Measurements from ENCODE around the gene KLK6. TPM values are rescaled to one million over a fixed set of nuclear protein-coding genes. Genes with fewer than 3 reads are reported as not detected.

Gene KLK6
- total RNA-seq: not detected
- long read RNA-seq, donor 1, partial matches to known transcripts: 0 of 1 reads
- long read RNA-seq, donor 1, other reads (novel, unspliced or antisense): 0 of 1 reads
- long read RNA-seq, donor 2: 0 reads

DNA sequence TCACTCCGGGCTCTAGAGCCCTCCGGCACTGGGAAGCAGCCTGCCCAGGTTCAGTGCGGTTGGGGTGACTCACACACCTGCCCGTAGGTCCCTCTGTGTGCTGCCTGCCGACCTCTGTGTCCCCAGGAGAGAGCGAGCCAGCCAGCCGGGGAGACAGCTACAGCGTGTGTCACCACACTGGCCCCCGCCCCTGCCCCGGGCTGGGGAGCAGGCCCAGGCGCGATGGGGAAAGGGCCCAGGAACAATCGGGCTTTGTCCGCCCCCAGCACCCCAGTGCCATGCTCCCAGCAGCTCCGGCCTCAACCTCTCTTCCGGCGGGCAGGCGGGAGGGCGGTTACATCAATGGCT, at the start of gene KLK6:
KLK6 (minus strand) TSS at position 179 of the 348 bp plus-strand sequence. CDS start 1,487 bp downstream, outside the sequence.
- TF ChIP-seq, protein P1, sequence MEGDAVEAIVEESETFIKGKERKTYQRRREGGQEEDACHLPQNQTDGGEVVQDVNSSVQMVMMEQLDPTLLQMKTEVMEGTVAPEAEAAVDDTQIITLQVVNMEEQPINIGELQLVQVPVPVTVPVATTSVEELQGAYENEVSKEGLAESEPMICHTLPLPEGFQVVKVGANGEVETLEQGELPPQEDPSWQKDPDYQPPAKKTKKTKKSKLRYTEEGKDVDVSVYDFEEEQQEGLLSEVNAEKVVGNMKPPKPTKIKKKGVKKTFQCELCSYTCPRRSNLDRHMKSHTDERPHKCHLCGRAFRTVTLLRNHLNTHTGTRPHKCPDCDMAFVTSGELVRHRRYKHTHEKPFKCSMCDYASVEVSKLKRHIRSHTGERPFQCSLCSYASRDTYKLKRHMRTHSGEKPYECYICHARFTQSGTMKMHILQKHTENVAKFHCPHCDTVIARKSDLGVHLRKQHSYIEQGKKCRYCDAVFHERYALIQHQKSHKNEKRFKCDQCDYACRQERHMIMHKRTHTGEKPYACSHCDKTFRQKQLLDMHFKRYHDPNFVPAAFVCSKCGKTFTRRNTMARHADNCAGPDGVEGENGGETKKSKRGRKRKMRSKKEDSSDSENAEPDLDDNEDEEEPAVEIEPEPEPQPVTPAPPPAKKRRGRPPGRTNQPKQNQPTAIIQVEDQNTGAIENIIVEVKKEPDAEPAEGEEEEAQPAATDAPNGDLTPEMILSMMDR (IDR thresholded peaks at IDR 0.05): no peak
- H3K36me3 ChIP-seq (ENCODE audit: low read depth): no peaks in the 10 kb centered on the region
- DNase-seq (no peak), ATAC-seq (no peak)
- no peaks in the 10 kb centered on the region for H3K4me1 ChIP-seq (ENCODE audit: low read depth)
- H3K9me3 ChIP-seq: no peaks in the 10 kb centered on the region
- intact Hi-C loops (cut with DNase I, micrococcal nuclease): no loop called here
- no peak within 1 kb of the TSS for H3K4me3 ChIP-seq

DNA sequence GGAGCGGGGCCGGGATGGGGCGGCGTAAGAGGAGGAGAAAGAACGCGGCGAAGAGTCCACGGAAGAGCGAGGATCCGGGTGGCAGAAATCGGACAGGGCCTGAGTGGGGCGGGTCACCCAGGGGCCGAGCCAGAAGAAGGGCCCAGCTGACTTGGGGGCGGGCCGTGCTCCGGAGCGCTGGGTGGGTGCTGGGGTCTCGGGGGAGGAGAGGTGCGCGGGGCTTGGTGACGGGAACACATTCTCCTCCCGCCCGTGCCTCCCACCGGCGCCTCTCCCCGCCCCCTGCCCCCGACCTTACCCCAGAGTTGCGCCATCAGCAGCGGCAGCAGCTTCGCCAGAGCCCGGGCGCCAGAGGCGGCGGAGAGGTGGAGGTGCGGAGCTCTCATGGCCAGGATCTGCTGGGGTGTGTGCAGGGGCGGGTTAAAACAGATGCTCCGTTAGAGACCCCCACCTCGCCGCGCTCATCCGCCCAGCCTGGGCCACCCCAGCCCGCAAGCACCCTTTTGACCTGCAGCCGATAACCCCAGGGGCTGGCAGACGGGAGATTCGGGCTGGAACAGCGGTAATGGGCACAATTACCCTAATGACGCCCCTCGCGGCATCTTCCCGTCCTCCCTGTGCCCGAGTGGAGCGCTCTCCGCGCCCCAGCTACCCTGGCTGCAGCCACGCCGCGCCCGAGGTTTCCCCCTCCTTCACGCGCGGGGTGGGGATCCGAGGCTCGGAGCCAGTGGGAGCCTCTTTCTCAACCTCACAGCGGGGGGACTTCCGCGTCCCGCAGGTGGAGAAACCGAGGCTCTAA, 49.6 kb upstream of the KLK6 start:
- intact Hi-C loops (cut with DNase I, micrococcal nuclease): no loop called here
- Histone ChIP-seq H3K36me3 (ENCODE audit: low read depth) (no peaks in the 10 kb centered on the region), H3K4me3 (no peak overlapping the region), H3K4me1 (ENCODE audit: low read depth) (peaks cover 4% of the 10 kb centered on the region), H3K9me3 (no peaks in the 10 kb centered on the region)
- no peak for ATAC-seq
- DNase-seq: no peak
- TF ChIP-seq, protein P1 (IDR thresholded peaks at IDR 0.05): no peak

DNA sequence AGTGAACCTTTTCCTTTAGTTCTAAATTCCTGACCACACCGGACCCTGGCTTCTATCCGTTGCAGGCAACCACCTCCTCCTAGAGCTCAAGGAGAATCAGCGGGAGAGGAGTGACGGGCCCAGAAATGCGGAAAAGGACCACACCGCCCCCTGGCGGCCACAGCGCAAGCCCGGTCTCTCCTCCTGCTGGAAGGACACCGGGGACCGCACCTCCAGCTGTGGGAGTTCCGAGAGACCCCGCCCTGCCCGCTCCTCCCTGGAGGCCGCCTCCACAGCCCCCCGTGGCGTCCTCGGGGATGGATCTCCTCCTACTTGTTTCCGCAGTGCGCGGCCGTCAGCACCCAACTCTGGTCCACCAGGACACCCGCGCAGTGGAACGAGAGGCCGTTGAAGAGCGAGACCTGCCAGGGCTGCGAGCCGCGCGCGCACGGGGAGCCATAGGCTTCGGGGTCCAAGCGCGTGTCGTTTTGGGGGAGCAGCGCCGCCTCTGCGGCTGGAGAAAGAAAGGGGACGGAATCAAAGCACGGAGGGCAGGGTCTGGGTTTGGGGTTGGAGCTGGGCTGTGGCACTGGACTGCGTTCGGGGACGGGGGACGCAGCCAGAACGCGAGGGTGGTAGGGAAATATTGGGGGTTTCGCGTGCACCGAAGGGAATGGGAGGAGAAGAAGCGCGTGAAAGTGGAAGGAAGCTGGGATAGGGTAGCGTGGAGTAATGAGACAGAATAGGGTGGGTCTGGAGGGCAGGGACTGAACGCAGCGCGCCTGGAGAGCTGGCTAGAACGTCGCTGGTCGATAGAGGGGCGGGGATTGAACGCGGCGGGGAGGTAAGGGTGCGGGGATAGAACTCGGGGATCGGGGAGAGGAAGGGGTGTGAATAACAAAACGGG, 47.6 kb upstream of the KLK6 start:
- Histone ChIP-seq H3K9me3 (no peaks in the 10 kb centered on the region), H3K4me3 (no peak overlapping the region), H3K36me3 (ENCODE audit: low read depth) (no peaks in the 10 kb centered on the region), H3K4me1 (ENCODE audit: low read depth) (peaks cover 4% of the 10 kb centered on the region)
- intact Hi-C loops (cut with DNase I, micrococcal nuclease): no loop called here
- DNase-seq (peak; percentile 56 to 69 (median 64)), ATAC-seq (peak; percentile 78)
- TF ChIP-seq, protein P1 (IDR thresholded peaks at IDR 0.05): peak; percentile 32

DNA sequence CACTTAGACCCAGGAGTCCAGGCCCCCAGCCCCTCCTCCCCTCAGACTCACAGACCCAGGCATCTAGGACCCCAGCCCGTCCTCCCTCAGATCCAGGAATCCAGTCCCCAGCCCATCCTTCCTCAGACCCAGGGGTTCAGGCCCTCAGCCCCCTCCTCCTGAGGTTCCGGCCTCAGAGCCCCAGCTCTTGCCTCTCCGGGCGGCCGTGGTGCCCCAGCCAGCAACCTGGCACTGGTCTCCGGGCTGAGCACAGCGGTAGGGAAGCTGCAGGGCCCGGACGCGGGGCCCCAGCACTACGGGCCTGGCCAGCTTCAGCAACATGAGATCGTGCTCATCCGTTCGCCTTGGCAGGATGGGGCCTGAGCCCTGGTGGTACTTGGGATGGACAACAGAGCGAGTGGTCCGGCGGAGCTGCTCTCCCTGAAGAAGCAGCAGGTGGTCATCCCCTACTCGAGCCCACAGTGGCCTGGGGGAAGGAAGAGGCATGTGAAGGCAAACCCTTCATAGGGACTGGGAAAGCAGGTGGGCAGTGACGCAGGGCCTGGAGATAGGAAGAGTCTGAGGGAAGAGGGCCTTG, 46.4 kb upstream of the KLK6 start:
- no peaks in the 10 kb centered on the region for H3K9me3 ChIP-seq
- no peak overlapping the region for H3K4me3 ChIP-seq
- ATAC-seq (no peak), DNase-seq (no peak)
- H3K4me1 ChIP-seq (ENCODE audit: low read depth): peaks cover 4% of the 10 kb centered on the region
- TF ChIP-seq, protein P1 (IDR thresholded peaks at IDR 0.05): no peak
- intact Hi-C loops (cut with DNase I, micrococcal nuclease): no loop called here
- H3K36me3 ChIP-seq (ENCODE audit: low read depth): no peaks in the 10 kb centered on the region

DNA sequence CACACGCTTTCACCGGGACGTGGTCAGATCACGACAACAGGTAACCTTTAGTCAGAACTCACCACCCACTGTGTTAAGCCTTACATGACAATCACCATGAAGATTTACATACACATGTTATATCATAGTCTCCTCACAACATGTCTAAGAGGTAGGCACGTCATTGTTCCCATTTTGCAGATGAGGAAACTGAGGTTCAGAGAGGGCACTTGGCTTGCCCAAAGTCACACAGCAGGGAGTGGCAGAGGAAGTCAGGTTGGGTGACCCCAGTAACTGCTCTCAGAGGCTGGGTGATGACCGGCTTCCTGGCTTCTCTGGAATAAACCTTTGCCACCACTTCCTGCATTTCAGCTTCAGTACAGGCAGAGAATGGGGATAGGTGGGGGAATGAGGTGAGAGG, 44.9 kb upstream of the KLK6 start:
- ATAC-seq (no peak), DNase-seq (no peak)
- Histone ChIP-seq H3K4me3 (no peak overlapping the region), H3K36me3 (ENCODE audit: low read depth) (no peaks in the 10 kb centered on the region), H3K4me1 (ENCODE audit: low read depth) (peaks cover 3% of the 10 kb centered on the region), H3K9me3 (no peaks in the 10 kb centered on the region)
- TF ChIP-seq, protein P1 (IDR thresholded peaks at IDR 0.05): no peak
- intact Hi-C loops (cut with DNase I, micrococcal nuclease): no loop called here
